ENCODE data around the gene IGSF23. TPM values are rescaled to one million over a fixed set of nuclear protein-coding genes. Genes with fewer than 3 reads are reported as not detected.

Gene IGSF23
- total RNA-seq, 1 experiment from 2014 or later: not detected

GRCh38 chr19:44642377-44642776 lies 29.0 kb downstream of the IGSF23 start:
- WGBS (ENCODE audit: extremely low coverage, insufficient read length, low lambda C conversion rate): no CpG with 5 or more reads among the region's 1 CpG
- Histone ChIP-seq H2BK15ac (ENCODE audit: low read depth, low read length) (no peak overlapping the region), H2AFZ (ENCODE audit: low read length) (no peak overlapping the region), H3K9me3 (ENCODE audit: control insufficient read depth, low read depth, low read length) (no peaks in the 10 kb centered on the region), H3K4me1 (ENCODE audit: insufficient read depth, low read length) (no peaks in the 10 kb centered on the region), H4K20me1 (ENCODE audit: control insufficient read depth, insufficient read depth, insufficient read length) (no peaks in the 10 kb centered on the region), H3K4ac (ENCODE audit: low read depth, low read length) (no peak overlapping the region), H3K14ac (ENCODE audit: insufficient read depth, low read length) (no peak overlapping the region), H3K18ac (ENCODE audit: insufficient read length, low read depth, low read length) (no peak overlapping the region), H2BK12ac (ENCODE audit: insufficient read length, low read depth, low read length) (no peak overlapping the region), H4K8ac (replicated peaks; ENCODE audit: insufficient read length, low read depth, low read length) (no peak overlapping the region), H3K79me1 (ENCODE audit: insufficient read depth, low read depth, low read length, poor library complexity, severe bottlenecking) (no peaks in the 10 kb centered on the region), H2BK20ac (ENCODE audit: low read depth, low read length, poor library complexity, severe bottlenecking) (no peak overlapping the region), H3K23ac (ENCODE audit: insufficient read length, low read depth, low read length) (no peak overlapping the region), H3K23me2 (ENCODE audit: insufficient read length, low read depth, low read length, poor library complexity, severe bottlenecking) (no peaks in the 10 kb centered on the region), H3K27me3 (ENCODE audit: insufficient read depth, low read length) (no peaks in the 10 kb centered on the region; the same call in 1 of the 2 replicates), H3K27ac (ENCODE audit: insufficient read length, low read depth, low read length) (no peak overlapping the region), H3K79me2 (ENCODE audit: insufficient read depth, low read length) (no peaks in the 10 kb centered on the region), H4K91ac (ENCODE audit: insufficient read length, low read depth, low read length) (no peak overlapping the region), H3T11ph (ENCODE audit: low read length) (no peak overlapping the region), H3K56ac (ENCODE audit: insufficient read length, low read depth, low read length) (no peak overlapping the region), H2BK5ac (ENCODE audit: insufficient read length, low read length) (no peak overlapping the region), H3K4me2 (ENCODE audit: insufficient read depth, insufficient read length, low read length) (no peak overlapping the region), H2AK5ac (ENCODE audit: insufficient read length, low read length) (no peak overlapping the region), H4K5ac (ENCODE audit: insufficient read length, low read depth, low read length) (no peak overlapping the region), H3K9ac (ENCODE audit: extremely low read depth, insufficient read length, low read length) (no peak overlapping the region), H2BK120ac (ENCODE audit: low read depth, low read length, poor library complexity, severe bottlenecking) (no peak overlapping the region)
- no peak for TF ChIP-seq CTCF (conservative IDR thresholded peaks at IDR 0.05)
- Mint-ChIP-seq H3K36me3 (ENCODE audit: insufficient read depth in 1 of 3, low read depth in 3 of 3) (peaks cover 5 to 7% (median 6%) of the 10 kb centered on the region in 3 experiments; a peak in 4 of 7 replicates), H3K9me3 (no peaks in the 10 kb centered on the region), H3K27ac (no peak overlapping the region), H3K4me1 (peaks cover 0 to 6% of the 10 kb centered on the region in 2 experiments; a peak in 2 of 4 replicates), H3K4me3 (no peak overlapping the region; a peak in 2 of 5 replicates), H3K27me3 (ENCODE audit: low read depth) (peaks cover 23% of the 10 kb centered on the region)
- no peak for DNase-seq

All from H9 (cell line).